Measurements from ENCODE around the gene PDCD1LG2. TPM values are rescaled to one million over a fixed set of nuclear protein-coding genes. Genes with fewer than 3 reads are reported as not detected.

Gene PDCD1LG2
- total RNA-seq, 1 donor from 2014 or later = 3.2 TPM

GRCh38 chr9:5516453-5517220 lies 6.3 kb downstream of the PDCD1LG2 start:
- TF ChIP-seq CTCF (IDR thresholded peaks at IDR 0.05; ENCODE audit: insufficient read depth, low read length, poor library complexity, severe bottlenecking) = no peak
- no peaks in the 10 kb centered on the region for H3K27me3 ChIP-seq (ENCODE audit: control insufficient read depth, insufficient read depth, low read length)
- no peak for DNase-seq (ENCODE audit: low read depth)
- H3K36me3 ChIP-seq (ENCODE audit: control insufficient read depth, insufficient read depth, low read length) = no peaks in the 10 kb centered on the region
- H3K4me3 ChIP-seq (ENCODE audit: low read depth, low read length) = no peak overlapping the region

GRCh38 chr9:5518171-5518936 lies 8.0 kb downstream of the PDCD1LG2 start:
- H3K4me3 ChIP-seq (ENCODE audit: low read depth, low read length) = no peak overlapping the region
- H3K27me3 ChIP-seq (ENCODE audit: control insufficient read depth, insufficient read depth, low read length) = no peaks in the 10 kb centered on the region
- H3K36me3 ChIP-seq (ENCODE audit: control insufficient read depth, insufficient read depth, low read length) = no peaks in the 10 kb centered on the region
- no peak for DNase-seq (ENCODE audit: low read depth)
- TF ChIP-seq CTCF (IDR thresholded peaks at IDR 0.05; ENCODE audit: insufficient read depth, low read length, poor library complexity, severe bottlenecking) = no peak

GRCh38 chr9:5518937-5519319 lies 8.6 kb downstream of the PDCD1LG2 start:
- TF ChIP-seq CTCF (IDR thresholded peaks at IDR 0.05; ENCODE audit: insufficient read depth, low read length, poor library complexity, severe bottlenecking) = no peak
- DNase-seq (ENCODE audit: low read depth) = no peak
- no peak overlapping the region for H3K4me3 ChIP-seq (ENCODE audit: low read depth, low read length)
- H3K27me3 ChIP-seq (ENCODE audit: control insufficient read depth, insufficient read depth, low read length) = no peaks in the 10 kb centered on the region
- no peaks in the 10 kb centered on the region for H3K36me3 ChIP-seq (ENCODE audit: control insufficient read depth, insufficient read depth, low read length)

- no peak for DNase-seq (ENCODE audit: low read depth)
- TF ChIP-seq CTCF (IDR thresholded peaks at IDR 0.05; ENCODE audit: insufficient read depth, low read length, poor library complexity, severe bottlenecking) = no peak
- H3K4me3 ChIP-seq (ENCODE audit: low read depth, low read length) = no peak overlapping the region
- no peaks in the 10 kb centered on the region for H3K36me3 ChIP-seq (ENCODE audit: control insufficient read depth, insufficient read depth, low read length)
- H3K27me3 ChIP-seq (ENCODE audit: control insufficient read depth, insufficient read depth, low read length) = no peaks in the 10 kb centered on the region
Measured at GRCh38 chr9:5524090-5524489, 13.8 kb downstream of the PDCD1LG2 start.

- DNase-seq (ENCODE audit: low read depth) = peak; percentile 61
- H3K27me3 ChIP-seq (ENCODE audit: control insufficient read depth, insufficient read depth, low read length) = no peaks in the 10 kb centered on the region
- H3K36me3 ChIP-seq (ENCODE audit: control insufficient read depth, insufficient read depth, low read length) = no peaks in the 10 kb centered on the region
- no peak overlapping the region for H3K4me3 ChIP-seq (ENCODE audit: low read depth, low read length)
- no peak for TF ChIP-seq CTCF (IDR thresholded peaks at IDR 0.05; ENCODE audit: insufficient read depth, low read length, poor library complexity, severe bottlenecking)
Measured at GRCh38 chr9:5529683-5530221, 19.4 kb downstream of the PDCD1LG2 start.

Measured in kidney epithelial cell (primary cell).